ENCODE measurements around the gene SLC25A51.
"Not testable (repeated sequence)": the region's sequence is repeated elsewhere in the genome, so short reads cannot be mapped to it uniquely, and the experiment has no call there.

The SLC25A51 gene

DNA sequence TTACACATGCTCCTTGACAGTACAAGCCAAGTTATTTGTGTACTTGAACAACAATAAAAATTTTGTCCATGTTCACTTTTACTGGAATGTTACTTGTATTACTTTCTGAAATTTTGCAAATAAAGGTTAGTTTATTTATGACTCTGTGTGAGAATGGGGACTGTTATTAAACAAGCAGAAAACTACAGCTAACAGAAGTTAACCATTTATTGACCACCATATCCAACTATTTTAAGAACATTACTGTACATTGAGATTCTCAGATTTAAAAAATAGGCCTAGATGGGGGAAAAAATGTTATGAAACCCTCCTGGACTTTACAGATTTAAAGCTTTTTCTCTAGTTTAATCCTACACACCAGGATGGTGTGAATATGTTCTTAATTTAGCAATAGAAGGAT lies 1.8 kb downstream of the SLC25A51 start:
- no peak for FAIRE-seq

- no peak for FAIRE-seq
These were observed 4.9 kb downstream of the SLC25A51 start for GRCh38 chr9:37899041-37899440.

DNA sequence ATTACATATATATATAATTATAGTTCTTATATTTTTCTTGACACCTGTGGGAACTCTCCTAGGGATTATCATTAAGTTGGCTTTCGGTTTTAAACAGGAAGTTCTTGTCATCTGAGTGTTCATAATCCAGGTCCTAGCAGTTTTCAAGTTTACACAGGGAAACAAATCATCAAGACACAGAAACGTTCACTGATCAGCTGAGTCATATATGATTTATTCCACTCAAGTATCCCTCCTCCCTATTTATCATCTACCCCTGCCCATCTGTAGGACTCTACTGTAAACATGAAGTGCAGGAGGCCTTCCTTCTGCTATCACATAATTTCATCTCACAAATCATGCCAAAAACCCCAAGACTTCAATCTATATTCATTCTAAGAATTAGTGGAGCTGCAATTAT lies 6.3 kb downstream of the SLC25A51 start:
- no peak for FAIRE-seq

GRCh38 chr9:37892063-37892462 lies 11.9 kb downstream of the SLC25A51 start:
- no peak for FAIRE-seq

GRCh38 chr9:37891042-37891441 lies 12.9 kb downstream of the SLC25A51 start:
- FAIRE-seq, result not testable (repeated sequence)

DNA sequence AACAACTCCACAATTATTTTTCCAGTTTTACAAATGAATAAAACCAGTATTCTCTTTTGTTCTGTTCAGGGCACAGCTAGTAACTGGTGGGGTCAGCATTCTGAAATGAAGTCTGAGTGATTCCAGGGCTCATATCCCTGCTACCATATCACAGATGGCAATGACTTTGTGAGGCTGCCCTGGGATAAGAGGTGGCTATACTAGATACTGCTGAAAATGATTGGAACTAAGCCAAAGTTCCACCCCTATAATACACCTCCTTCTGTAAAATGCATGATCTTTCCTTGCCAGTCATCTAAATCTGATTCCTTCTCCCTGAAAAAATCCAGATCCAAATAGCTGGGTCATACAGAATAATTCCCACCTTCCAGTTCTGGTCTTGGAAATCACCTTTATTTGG lies 14.4 kb downstream of the SLC25A51 start:
- FAIRE-seq, result no peak

DNA sequence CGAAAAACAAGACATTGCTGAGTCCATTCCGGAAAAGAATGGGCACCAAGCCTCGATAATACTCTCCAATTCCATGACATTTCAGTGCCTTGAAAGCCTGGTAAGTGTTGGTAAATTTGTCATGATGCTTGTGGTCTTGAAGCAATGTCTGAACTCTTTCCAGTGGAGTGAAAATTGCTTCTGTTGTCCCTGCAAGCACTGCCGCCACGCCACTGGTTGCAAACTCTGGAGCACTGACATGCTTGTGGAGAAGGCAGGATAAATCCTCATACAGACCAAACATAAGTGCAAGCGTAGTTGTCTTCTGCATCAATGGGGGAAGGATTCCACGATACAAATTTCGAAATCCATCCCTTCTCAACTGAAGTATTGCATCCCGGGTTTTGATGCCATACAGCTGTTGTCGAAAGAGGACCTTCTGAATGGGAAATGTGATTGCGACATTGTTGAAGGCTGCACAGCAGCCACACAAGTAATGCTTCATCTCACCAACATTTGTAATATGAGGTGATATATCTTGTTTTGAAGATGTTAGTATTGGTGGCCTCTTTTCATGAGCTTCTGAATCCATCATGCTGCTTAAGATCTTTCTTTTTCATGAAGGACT lies 15.8 kb downstream of the SLC25A51 start:
- not testable (repeated sequence) for FAIRE-seq

DNA sequence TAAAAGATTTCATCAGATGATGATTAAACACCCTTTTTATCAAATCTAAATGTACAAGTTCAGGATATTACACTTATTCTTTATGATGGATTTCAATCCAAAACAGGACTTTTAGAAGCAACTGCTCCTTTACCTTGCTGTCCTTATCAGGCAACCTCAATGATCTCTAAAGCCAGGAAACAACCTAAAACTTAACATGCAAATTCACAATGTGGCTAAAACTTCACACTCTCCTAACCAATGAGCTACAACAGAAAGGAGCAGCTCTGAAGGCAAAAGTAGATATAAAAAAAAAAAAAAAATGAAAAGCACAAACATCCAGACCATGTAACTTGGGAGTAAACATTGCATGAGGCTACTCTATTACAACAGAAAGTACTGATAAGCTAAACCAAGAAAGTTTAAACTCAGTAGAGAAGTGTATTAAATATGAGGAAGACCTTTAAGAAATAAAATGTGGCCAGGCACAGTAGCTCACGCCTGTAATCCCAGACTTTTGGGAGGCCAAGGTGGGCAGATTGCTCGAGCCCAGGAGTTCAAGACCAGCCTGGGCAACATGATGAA lies 22.9 kb downstream of the SLC25A51 start:
- FAIRE-seq, result no peak

- no peak for FAIRE-seq
These were observed 27.6 kb downstream of the SLC25A51 start for GRCh38 chr9:37876376-37876775.

DNA sequence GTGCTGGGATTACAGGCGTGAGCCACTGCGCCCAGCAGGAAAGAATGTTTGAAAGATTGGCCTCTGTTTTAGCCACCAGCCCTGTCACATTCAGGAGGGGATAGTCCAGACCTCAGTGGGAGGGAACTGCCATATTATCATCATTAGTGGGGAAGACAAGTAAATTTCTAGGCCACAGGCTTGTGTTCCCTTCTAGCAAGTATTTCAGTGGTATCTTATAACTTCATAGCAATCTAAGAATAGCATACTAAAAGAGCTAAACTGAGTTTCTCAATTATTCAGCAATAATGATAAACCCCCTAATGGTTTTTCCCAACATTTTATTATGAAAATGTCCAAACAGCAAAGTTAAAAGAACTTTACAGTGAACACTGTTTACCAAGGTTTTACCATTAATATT lies 30.0 kb downstream of the SLC25A51 start:
- FAIRE-seq, result no peak

- no peak for FAIRE-seq
These were observed 33.1 kb downstream of the SLC25A51 start for GRCh38 chr9:37870799-37871176.

GRCh38 chr9:37870081-37870798 lies 33.7 kb downstream of the SLC25A51 start:
- FAIRE-seq, result no peak

- no peak for FAIRE-seq
These were observed 41.4 kb downstream of the SLC25A51 start for GRCh38 chr9:37862530-37862929.

- no peak for FAIRE-seq
These were observed 44.9 kb downstream of the SLC25A51 start for GRCh38 chr9:37859043-37859442.

DNA sequence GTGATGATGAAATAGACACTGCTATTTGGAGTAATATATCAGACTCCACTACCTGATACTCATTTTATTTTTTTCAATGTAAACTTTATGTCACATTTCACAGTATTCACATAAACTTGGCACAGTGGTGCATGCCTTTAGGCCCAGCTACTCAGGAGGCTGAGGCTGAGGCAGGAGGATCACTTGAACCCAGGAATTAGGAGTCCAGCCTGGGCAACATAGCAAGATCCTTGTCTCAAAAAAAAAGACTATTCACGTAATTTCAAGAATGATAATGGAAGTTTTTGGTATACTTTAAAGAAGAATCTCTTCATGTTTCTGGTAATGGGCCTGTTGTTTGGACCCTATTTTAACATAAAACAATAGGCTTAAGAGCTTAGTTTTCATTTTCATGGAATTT lies 47.4 kb downstream of the SLC25A51 start:
- FAIRE-seq, result no peak

DNA sequence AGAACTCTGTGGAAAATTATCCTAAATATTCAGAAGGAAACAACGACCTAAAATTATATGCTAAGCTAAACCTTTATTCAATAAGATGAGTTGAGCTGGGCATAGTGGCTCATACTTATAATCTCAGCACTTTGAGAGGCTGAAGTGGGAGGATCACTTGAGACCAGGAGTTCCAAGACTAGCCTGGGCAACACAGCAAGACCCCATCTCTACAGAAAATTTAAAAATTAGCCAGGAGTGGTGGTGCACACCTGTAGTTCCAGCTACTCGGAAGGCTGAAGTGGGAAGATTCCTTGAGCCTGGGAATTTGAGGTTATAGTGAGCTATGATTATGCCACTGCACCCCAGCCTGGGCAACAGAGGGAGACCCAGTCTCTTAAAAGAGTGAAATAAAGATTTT lies 51.7 kb downstream of the SLC25A51 start:
- no peak for FAIRE-seq

DNA sequence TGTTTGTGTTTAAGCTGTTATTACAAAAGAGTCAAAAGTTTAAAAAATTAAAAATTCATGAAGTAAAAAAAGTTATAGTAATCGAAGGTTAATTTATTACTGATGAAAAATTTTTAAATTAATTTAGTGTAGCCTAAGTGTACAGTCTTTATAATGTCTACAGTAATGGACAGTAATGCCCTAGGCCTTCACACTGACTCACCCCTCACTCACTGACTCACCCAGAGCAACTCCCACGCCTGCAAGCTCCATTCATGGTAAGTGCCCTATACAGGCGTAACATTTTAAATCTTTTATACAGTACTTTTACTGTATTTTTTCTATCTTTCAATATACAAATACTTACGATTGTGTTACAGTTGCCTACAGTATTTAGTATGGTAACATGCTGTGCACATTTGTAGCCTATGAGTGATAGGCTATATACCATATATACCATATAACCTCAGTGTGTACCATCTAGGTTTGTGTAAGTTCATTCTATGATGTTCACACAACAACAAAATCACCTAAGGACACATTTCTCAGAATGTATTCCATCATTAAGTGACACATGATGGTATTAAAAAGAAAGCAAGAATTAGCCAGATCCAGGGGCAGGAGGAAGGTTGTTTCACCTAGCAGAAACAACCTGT lies 63.2 kb downstream of the SLC25A51 start:
- FAIRE-seq, result no peak

- no peak for FAIRE-seq
These were observed 64.1 kb downstream of the SLC25A51 start for GRCh38 chr9:37839496-37840461.
